MCF 10A (cell line): ENCODE data around the gene FURIN. TPM values are rescaled to one million over a fixed set of nuclear protein-coding genes. Genes with fewer than 3 reads are reported as not detected.

ENCODE experiments used
- BruUV-seq: library from RNA; stranded (reverse); fragments of 400-500 nt; replicated peaks from 2 replicates; lab custom pipeline; 2021; lab: Mats Ljungman, UMichigan
- CTCF ChIA-PET: fragments of 300-600 bp; sonication (Branson Sonifier 250); formaldehyde crosslinking; extraction: SDS; loops from one replicate; lab custom pipeline; 2021; ENCODE audit warnings: antibody characterized with exemption, inconsistent platforms; lab: Yijun Ruan, JAX
- POLR2A ChIA-PET: fragments of 300-600, 350-650 bp; sonication (Branson Sonifier 250); formaldehyde crosslinking; extraction: SDS; loops from one replicate; lab custom pipeline; 2020; ENCODE audit warnings: antibody characterized with exemption, inconsistent platforms; lab: Yijun Ruan, JAX
- DNase-seq: peaks from one replicate; pipeline ENCODE4 v3.0.0-alpha.2; 2018; ENCODE audit not compliant: unreplicated experiment
- H3K27ac Mint-ChIP-seq: one replicate; pipeline ENCODE4 v1.8.0; 2022; ENCODE audit warnings: mild to moderate bottlenecking, low read depth, mixed read lengths; ENCODE audit not compliant: unreplicated experiment
- H3K27me3 Mint-ChIP-seq: one replicate; pipeline ENCODE4 v1.8.0; 2022; ENCODE audit warnings: mixed read lengths; ENCODE audit not compliant: insufficient read depth, unreplicated experiment
- H3K36me3 Mint-ChIP-seq: one replicate; pipeline ENCODE4 v1.8.0; 2022; ENCODE audit warnings: mild to moderate bottlenecking, moderate library complexity, mixed read lengths; ENCODE audit not compliant: insufficient read depth, unreplicated experiment
- H3K4me1 Mint-ChIP-seq: one replicate; pipeline ENCODE4 v1.8.0; 2022; ENCODE audit warnings: mixed read lengths; ENCODE audit not compliant: insufficient read depth, unreplicated experiment
- H3K4me3 Mint-ChIP-seq: one replicate; pipeline ENCODE4 v1.8.0; 2022; ENCODE audit warnings: mild to moderate bottlenecking, moderate library complexity, mixed read lengths; ENCODE audit not compliant: unreplicated experiment
- H3K9me3 Mint-ChIP-seq: one replicate; pipeline ENCODE4 v1.8.0; 2022; ENCODE audit warnings: mixed read lengths; ENCODE audit not compliant: unreplicated experiment
- CTCF ChIP-seq: fragments of 200-600 bp; IDR thresholded peaks from one replicate; pipeline ENCODE4 v1.8.0; 2022; ENCODE audit warnings: antibody characterized with exemption, mild to moderate bottlenecking; ENCODE audit not compliant: unreplicated experiment
- intact Hi-C: fragments of 100-400 bp; cut with micrococcal nuclease; formaldehyde crosslinking; loops from 2 replicates; pipeline ENCODE4 v1.14.1; 2022
- total RNA-seq: library from RNA; stranded (reverse); gene quantifications from 2 replicates; pipeline ENCODE4 v1.2.3, GENCODE V29; 2022

The FURIN gene
- total RNA-seq, 1 experiment from 2014 or later = 48.8 TPM

GRCh38 chr15:90891346-90891949 lies 23.1 kb downstream of the FURIN start:
- no TSS peak for BruUV-seq
- no peak for DNase-seq
- ChIA-PET CTCF (interaction anchor here (0.7 to 1.2 kb wide), 2 partner anchors 9 to 149 kb away, joined by 3 to 4 read pairs; no protein-coding TSS in a partner anchor), POLR2A (no interaction called here)
- H3K27me3 Mint-ChIP-seq = no peaks in the 10 kb centered on the region
- no peak for TF ChIP-seq CTCF
- H3K9me3 Mint-ChIP-seq = no peaks in the 10 kb centered on the region
- H3K36me3 Mint-ChIP-seq = no peaks in the 10 kb centered on the region
- no peak overlapping the region for H3K27ac Mint-ChIP-seq
- no peaks in the 10 kb centered on the region for H3K4me1 Mint-ChIP-seq
- no peak overlapping the region for H3K4me3 Mint-ChIP-seq
- intact Hi-C loops = no loop called here

- intact Hi-C loops = no loop called here
These were observed 23.6 kb downstream of the FURIN start for GRCh38 chr15:90892023-90892422.

GRCh38 chr15:90892498-90893174 lies 24.2 kb downstream of the FURIN start:
- ChIA-PET POLR2A (interaction anchor here (1.2 kb wide), 1 partner anchor 9 kb away, joined by 3 read pairs; no protein-coding TSS in a partner anchor), CTCF (interaction anchor here (0.7 to 1.2 kb wide), 2 partner anchors 9 to 150 kb away, joined by 3 read pairs; no protein-coding TSS in a partner anchor)
- Mint-ChIP-seq H3K27ac (no peak overlapping the region), H3K9me3 (no peaks in the 10 kb centered on the region), H3K4me1 (no peaks in the 10 kb centered on the region), H3K4me3 (no peak overlapping the region), H3K36me3 (no peaks in the 10 kb centered on the region), H3K27me3 (no peaks in the 10 kb centered on the region)
- DNase-seq = no peak
- intact Hi-C loops = no loop called here
- no TSS peak for BruUV-seq
- TF ChIP-seq CTCF = no peak

More at GRCh38 chr15:90892023-90892422, 23.6 kb downstream of the FURIN start:
- no peaks in the 10 kb centered on the region for H3K36me3 Mint-ChIP-seq
- no peaks in the 10 kb centered on the region for H3K4me1 Mint-ChIP-seq
- no peak for TF ChIP-seq CTCF
- ChIA-PET CTCF (interaction anchor here (0.7 kb wide), 1 partner anchor 149 kb away, joined by 3 read pairs; no protein-coding TSS in a partner anchor), POLR2A (no interaction called here)
- no peak overlapping the region for H3K4me3 Mint-ChIP-seq
- no TSS peak for BruUV-seq
- no peak overlapping the region for H3K27ac Mint-ChIP-seq
- no peaks in the 10 kb centered on the region for H3K9me3 Mint-ChIP-seq
- no peaks in the 10 kb centered on the region for H3K27me3 Mint-ChIP-seq
- no peak for DNase-seq
